HG02763 (cell line): ENCODE results near the gene PAGR1.
"Not testable (repeated sequence)": the region's sequence is repeated elsewhere in the genome, so short reads cannot be mapped to it uniquely, and the experiment has no call there.

Experiments
- ATAC-seq: cut with Tn5 transposase; IDR thresholded peaks from one replicate; pipeline ENCODE4 v1.9.1; 2021; ENCODE audit warnings: mild to moderate bottlenecking, moderate library complexity; ENCODE audit not compliant: unreplicated experiment

PAGR1 gene

DNA sequence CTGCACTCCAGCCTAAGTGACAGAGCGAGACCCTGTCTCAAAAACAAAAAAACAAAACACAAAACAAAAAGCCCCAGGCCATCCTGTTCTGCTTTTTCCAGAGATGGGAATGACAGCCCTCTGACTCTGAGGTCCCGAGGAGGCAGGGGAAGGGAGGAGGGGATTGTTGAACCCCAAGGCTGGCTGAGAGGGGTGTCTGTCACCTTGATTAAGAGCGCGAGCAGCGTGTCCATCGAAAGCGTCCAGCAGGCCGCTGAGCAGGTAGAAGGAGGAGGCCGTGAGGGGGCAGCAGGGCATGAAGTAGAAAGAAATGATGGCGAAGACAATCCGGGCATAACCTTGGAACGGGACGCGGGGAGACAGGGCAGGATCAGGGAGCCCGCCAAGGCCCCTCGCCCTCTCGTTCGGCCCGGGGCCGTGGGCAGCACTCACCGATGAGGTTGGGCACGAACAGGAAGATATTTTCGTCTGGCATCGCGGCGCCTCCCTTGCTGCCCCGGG, 46.5 kb downstream of the PAGR1 start:
- no peak for ATAC-seq

- peak; percentile 94 for ATAC-seq
These were observed 47.1 kb downstream of the PAGR1 start, which contains the start of gene CDIPT for GRCh38 chr16:29862884-29863668. Gene CDIPT (minus strand): TSS chr16:29863226. CDS start chr16:29862857, 369 bp downstream.

DNA sequence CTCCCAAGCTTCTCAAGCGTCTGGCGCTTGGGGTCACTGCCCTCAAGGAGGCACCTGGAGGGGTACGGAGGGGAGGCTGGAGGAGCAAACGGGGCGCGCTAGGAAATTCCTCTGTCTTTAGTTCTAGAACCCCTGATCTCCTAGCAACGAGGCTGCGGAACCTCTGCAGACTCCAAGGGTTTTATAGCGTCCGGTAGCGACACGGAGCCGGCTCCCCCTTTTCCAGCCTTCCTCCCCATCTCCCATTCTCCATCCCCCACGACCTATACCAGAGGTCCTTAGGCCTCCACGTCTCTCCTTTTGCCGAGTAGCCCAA, 47.7 kb downstream of the PAGR1 start:
- no peak for ATAC-seq

GRCh38 chr16:29864205-29864604, 48.3 kb downstream of the PAGR1 start:
- no peak for ATAC-seq

GRCh38 chr16:29868396-29869009, 52.6 kb downstream of the PAGR1 start:
- no peak for ATAC-seq

GRCh38 chr16:29869067-29869466, 53.1 kb downstream of the PAGR1 start:
- ATAC-seq: not testable (repeated sequence)
